ENCODE results near the gene LRRC74A. TPM values are rescaled to one million over a fixed set of nuclear protein-coding genes. Genes with fewer than 3 reads are reported as not detected.

LRRC74A gene
- total RNA-seq, 2 experiments from 2014 or later, result not detected

- Mint-ChIP-seq H3K9me3 (no peaks in the 10 kb centered on the region), H3K4me1 (ENCODE audit: low read depth) (peaks cover 19% of the 10 kb centered on the region), H3K4me3 (no peak overlapping the region), H3K36me3 (ENCODE audit: low read depth) (peaks cover 12% of the 10 kb centered on the region), H3K27me3 (ENCODE audit: low read depth) (no peaks in the 10 kb centered on the region), H3K27ac (peak overlapping the region; percentile 73)
- CTCF ChIA-PET, result interaction anchor here (0.9 to 7.7 kb wide), 4 partner anchors 13 to 288 kb away, joined by 3 to 76 read pairs (median 11); no protein-coding TSS in a partner anchor
- intact Hi-C loops (cut with micrococcal nuclease), result no loop called here
- peak; percentile 20 for DNase-seq
These were observed 43.2 kb upstream of the LRRC74A start for GRCh38 chr14:76782885-76783566.

GRCh38 chr14:76784266-76784874 lies 41.8 kb upstream of the LRRC74A start:
- Mint-ChIP-seq H3K27me3 (ENCODE audit: low read depth) (no peaks in the 10 kb centered on the region), H3K36me3 (ENCODE audit: low read depth) (peaks cover 16% of the 10 kb centered on the region), H3K4me3 (no peak overlapping the region), H3K27ac (no peak overlapping the region), H3K9me3 (no peaks in the 10 kb centered on the region), H3K4me1 (ENCODE audit: low read depth) (peaks cover 19% of the 10 kb centered on the region)
- no peak for DNase-seq
- CTCF ChIA-PET, result interaction anchor here (0.7 to 7.7 kb wide), 13 partner anchors 10 to 137 kb away, joined by 3 to 76 read pairs (median 4); partner anchors contain the start of gene ANGEL1
- intact Hi-C loops (cut with micrococcal nuclease), result loop anchor here (2.0 kb wide), 1 partner anchor 26 kb away; no protein-coding TSS in a partner anchor

GRCh38 chr14:76784881-76785280 lies 41.3 kb upstream of the LRRC74A start:
- Mint-ChIP-seq H3K4me1 (ENCODE audit: low read depth) (peaks cover 19% of the 10 kb centered on the region), H3K27ac (no peak overlapping the region), H3K36me3 (ENCODE audit: low read depth) (peaks cover 17% of the 10 kb centered on the region), H3K4me3 (no peak overlapping the region), H3K27me3 (ENCODE audit: low read depth) (no peaks in the 10 kb centered on the region), H3K9me3 (no peaks in the 10 kb centered on the region)
- CTCF ChIA-PET, result interaction anchor here (0.7 to 7.7 kb wide), 19 partner anchors 8 to 137 kb away, joined by 3 to 76 read pairs (median 4); partner anchors contain the start of gene ANGEL1
- DNase-seq, result peak; percentile 80
- intact Hi-C loops (cut with micrococcal nuclease), result loop anchor here (1.0 to 2.0 kb wide), 2 partner anchors 26 to 75 kb away; no protein-coding TSS in a partner anchor

GRCh38 chr14:76786601-76787000 lies 39.6 kb upstream of the LRRC74A start:
- Mint-ChIP-seq H3K36me3 (ENCODE audit: low read depth) (peaks cover 19% of the 10 kb centered on the region), H3K4me1 (ENCODE audit: low read depth) (peaks cover 17% of the 10 kb centered on the region), H3K4me3 (no peak overlapping the region), H3K9me3 (no peaks in the 10 kb centered on the region), H3K27ac (no peak overlapping the region), H3K27me3 (ENCODE audit: low read depth) (no peaks in the 10 kb centered on the region)
- no peak for DNase-seq
- CTCF ChIA-PET, result no interaction called here
- intact Hi-C loops (cut with micrococcal nuclease), result no loop called here

GRCh38 chr14:76792422-76792821 lies 33.8 kb upstream of the LRRC74A start:
- Mint-ChIP-seq H3K27ac (no peak overlapping the region), H3K36me3 (ENCODE audit: low read depth) (peaks cover 24% of the 10 kb centered on the region), H3K9me3 (no peaks in the 10 kb centered on the region), H3K4me1 (ENCODE audit: low read depth) (peaks cover 2% of the 10 kb centered on the region), H3K27me3 (ENCODE audit: low read depth) (no peaks in the 10 kb centered on the region), H3K4me3 (no peak overlapping the region)
- DNase-seq, result no peak
- CTCF ChIA-PET, result no interaction called here
- intact Hi-C loops (cut with micrococcal nuclease), result no loop called here

- no peak for DNase-seq
- Mint-ChIP-seq H3K9me3 (no peaks in the 10 kb centered on the region), H3K27ac (no peak overlapping the region), H3K27me3 (ENCODE audit: low read depth) (no peaks in the 10 kb centered on the region), H3K4me1 (ENCODE audit: low read depth) (peaks cover 2% of the 10 kb centered on the region), H3K4me3 (no peak overlapping the region), H3K36me3 (ENCODE audit: low read depth) (peaks cover 28% of the 10 kb centered on the region)
- CTCF ChIA-PET, result no interaction called here
- intact Hi-C loops (cut with micrococcal nuclease), result no loop called here
These were observed 32.9 kb upstream of the LRRC74A start for GRCh38 chr14:76793324-76793723.

- intact Hi-C loops (cut with micrococcal nuclease), result no loop called here
- CTCF ChIA-PET, result interaction anchor here (1.3 kb wide), 1 partner anchor 9 kb away, joined by 3 read pairs; no protein-coding TSS in a partner anchor
- H3K4me1 Mint-ChIP-seq (ENCODE audit: low read depth), result peaks cover 2% of the 10 kb centered on the region
- DNase-seq, result no peak
- no peaks in the 10 kb centered on the region for H3K27me3 Mint-ChIP-seq (ENCODE audit: low read depth)
- H3K27ac Mint-ChIP-seq, result no peak overlapping the region
- H3K9me3 Mint-ChIP-seq, result no peaks in the 10 kb centered on the region
- peaks cover 23% of the 10 kb centered on the region for H3K36me3 Mint-ChIP-seq (ENCODE audit: low read depth)
- no peak overlapping the region for H3K4me3 Mint-ChIP-seq
These were observed 32.3 kb upstream of the LRRC74A start for GRCh38 chr14:76793956-76794355.

- H3K27ac Mint-ChIP-seq, result no peak overlapping the region
- DNase-seq, result no peak
- no peaks in the 10 kb centered on the region for H3K9me3 Mint-ChIP-seq
- H3K36me3 Mint-ChIP-seq (ENCODE audit: low read depth), result peaks cover 29% of the 10 kb centered on the region
- H3K27me3 Mint-ChIP-seq (ENCODE audit: low read depth), result no peaks in the 10 kb centered on the region
- intact Hi-C loops (cut with micrococcal nuclease), result no loop called here
- peaks cover 27% of the 10 kb centered on the region for H3K4me1 Mint-ChIP-seq (ENCODE audit: low read depth)
- CTCF ChIA-PET, result interaction anchor here (0.8 to 1.4 kb wide), 3 partner anchors 21 to 98 kb away, joined by 3 to 9 read pairs (median 3); no protein-coding TSS in a partner anchor
- H3K4me3 Mint-ChIP-seq, result no peak overlapping the region
These were observed 19.8 kb upstream of the LRRC74A start for GRCh38 chr14:76806446-76806845.

GRCh38 chr14:76808011-76808410 lies 18.2 kb upstream of the LRRC74A start:
- no peak for DNase-seq
- Mint-ChIP-seq H3K9me3 (no peaks in the 10 kb centered on the region), H3K36me3 (ENCODE audit: low read depth) (peaks cover 23% of the 10 kb centered on the region), H3K27me3 (ENCODE audit: low read depth) (no peaks in the 10 kb centered on the region), H3K27ac (no peak overlapping the region), H3K4me1 (ENCODE audit: low read depth) (peaks cover 24% of the 10 kb centered on the region), H3K4me3 (no peak overlapping the region)
- intact Hi-C loops (cut with micrococcal nuclease), result no loop called here
- CTCF ChIA-PET, result no interaction called here

- intact Hi-C loops (cut with micrococcal nuclease), result no loop called here
- H3K4me1 Mint-ChIP-seq (ENCODE audit: low read depth), result peaks cover 24% of the 10 kb centered on the region
- H3K4me3 Mint-ChIP-seq, result no peak overlapping the region
- no peaks in the 10 kb centered on the region for H3K9me3 Mint-ChIP-seq
- H3K36me3 Mint-ChIP-seq (ENCODE audit: low read depth), result peaks cover 14% of the 10 kb centered on the region
- H3K27me3 Mint-ChIP-seq (ENCODE audit: low read depth), result no peaks in the 10 kb centered on the region
- CTCF ChIA-PET, result interaction anchor here (0.6 to 1.3 kb wide), 3 partner anchors 69 to 290 kb away, joined by 3 read pairs; no protein-coding TSS in a partner anchor
- DNase-seq, result no peak
- no peak overlapping the region for H3K27ac Mint-ChIP-seq
These were observed 17.2 kb upstream of the LRRC74A start for GRCh38 chr14:76808990-76809389.

- DNase-seq, result no peak
- Mint-ChIP-seq H3K27ac (no peak overlapping the region), H3K9me3 (no peaks in the 10 kb centered on the region), H3K36me3 (ENCODE audit: low read depth) (peaks cover 11% of the 10 kb centered on the region), H3K4me3 (peak overlapping the region; percentile 91), H3K4me1 (ENCODE audit: low read depth) (peaks cover 24% of the 10 kb centered on the region), H3K27me3 (ENCODE audit: low read depth) (no peaks in the 10 kb centered on the region)
- CTCF ChIA-PET, result interaction anchor here (0.6 to 2.9 kb wide), 8 partner anchors 26 to 296 kb away, joined by 3 to 20 read pairs (median 4); no protein-coding TSS in a partner anchor
- intact Hi-C loops (cut with micrococcal nuclease), result loop anchor here (2.0 kb wide), 1 partner anchor 26 kb away; no protein-coding TSS in a partner anchor
These were observed 15.7 kb upstream of the LRRC74A start for GRCh38 chr14:76810525-76810924.

- peak overlapping the region; percentile 10 for H3K27ac Mint-ChIP-seq
- intact Hi-C loops (cut with micrococcal nuclease), result loop anchor here (1.0 to 2.0 kb wide), 3 partner anchors 26 to 101 kb away; no protein-coding TSS in a partner anchor
- peak; percentile 42 for DNase-seq
- no peaks in the 10 kb centered on the region for H3K9me3 Mint-ChIP-seq
- CTCF ChIA-PET, result interaction anchor here (0.6 to 2.9 kb wide), 18 partner anchors 9 to 743 kb away, joined by 3 to 20 read pairs (median 4); partner anchors contain the start of gene LRRC74A
- peaks cover 11% of the 10 kb centered on the region for H3K36me3 Mint-ChIP-seq (ENCODE audit: low read depth)
- H3K4me1 Mint-ChIP-seq (ENCODE audit: low read depth), result peaks cover 24% of the 10 kb centered on the region
- H3K4me3 Mint-ChIP-seq, result peak overlapping the region; percentile 91
- H3K27me3 Mint-ChIP-seq (ENCODE audit: low read depth), result no peaks in the 10 kb centered on the region
These were observed 15.2 kb upstream of the LRRC74A start for GRCh38 chr14:76810953-76811400.
